ENCODE results near the gene HAX1. TPM values are rescaled to one million over a fixed set of nuclear protein-coding genes. Genes with fewer than 3 reads are reported as not detected.
"Not testable (repeated sequence)": the region's sequence is repeated elsewhere in the genome, so short reads cannot be mapped to it uniquely, and the experiment has no call there.

Gene HAX1
- total RNA-seq, 1 donor from 2014 or later: 270 TPM

GRCh38 chr1:154276797-154277196 is 4.4 kb downstream of the HAX1 start:
- DNase-seq (ENCODE audit: low spot score in 2 of 2): no peak
- H3K36me3 ChIP-seq: peaks cover 13 to 21% of the 10 kb centered on the region in 2 donors
- peaks cover 0 to 5% of the 10 kb centered on the region in 2 donors for H3K4me1 ChIP-seq
- H3K4me3 ChIP-seq: no peak overlapping the region
- no peaks in the 10 kb centered on the region for H3K27me3 ChIP-seq
- H3K9me3 ChIP-seq: no peaks in the 10 kb centered on the region
- no peak overlapping the region for H3K27ac ChIP-seq
- TF ChIP-seq CTCF (IDR thresholded peaks at IDR 0.05): peak in 1 of 3 experiments; percentile 11
- intact Hi-C loops (cut with DNase I): no loop called here

DNA sequence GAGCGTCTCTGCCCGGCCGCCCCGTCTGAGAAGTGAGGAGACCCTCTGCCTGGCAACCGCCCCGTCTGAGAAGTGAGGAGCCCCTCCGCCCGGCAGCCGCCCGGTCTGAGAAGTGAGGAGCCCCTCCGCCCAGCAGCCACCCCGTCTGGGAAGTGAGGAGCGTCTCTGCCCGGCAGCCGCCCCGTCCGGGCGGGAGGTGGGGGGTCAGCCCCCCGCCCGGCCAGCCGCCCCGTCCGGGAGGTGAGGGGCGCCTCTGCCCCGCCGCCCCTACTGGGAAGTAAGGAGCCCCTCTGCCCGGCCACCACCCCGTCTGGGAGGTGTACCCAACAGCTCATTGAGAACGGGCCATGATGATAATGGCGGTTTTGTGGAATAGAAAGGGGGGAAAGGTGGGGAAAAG is 15.2 kb downstream of the HAX1 start:
- H3K27ac ChIP-seq; H3K9me3 ChIP-seq; H3K36me3 ChIP-seq; intact Hi-C loops (cut with DNase I); DNase-seq (ENCODE audit: low spot score in 2 of 2); H3K4me3 ChIP-seq; H3K27me3 ChIP-seq; H3K4me1 ChIP-seq: not testable (repeated sequence)

- H3K27ac ChIP-seq: no peak overlapping the region
- no peaks in the 10 kb centered on the region for H3K27me3 ChIP-seq
- no peak overlapping the region for H3K4me3 ChIP-seq
- no peaks in the 10 kb centered on the region for H3K9me3 ChIP-seq
- TF ChIP-seq CTCF (IDR thresholded peaks at IDR 0.05): no peak
- H3K36me3 ChIP-seq: no peaks in the 10 kb centered on the region
- intact Hi-C loops (cut with DNase I): no loop called here
- no peaks in the 10 kb centered on the region for H3K4me1 ChIP-seq
- DNase-seq (ENCODE audit: low spot score in 2 of 2): no peak
These were observed 16.2 kb downstream of the HAX1 start for GRCh38 chr1:154288661-154289060.

- TF ChIP-seq CTCF (IDR thresholded peaks at IDR 0.05): no peak
These were observed 18.5 kb downstream of the HAX1 start for GRCh38 chr1:154290921-154291320.

GRCh38 chr1:154295408-154296235 is 23.2 kb downstream of the HAX1 start:
- intact Hi-C loops (cut with DNase I): no loop called here
- Histone ChIP-seq H3K4me3 (no peak overlapping the region), H3K36me3 (no peaks in the 10 kb centered on the region), H3K27me3 (no peaks in the 10 kb centered on the region), H3K9me3 (peaks cover 16 to 26% of the 10 kb centered on the region in 2 donors), H3K27ac (no peak overlapping the region), H3K4me1 (no peaks in the 10 kb centered on the region)
- no peak for TF ChIP-seq CTCF (IDR thresholded peaks at IDR 0.05)
- DNase-seq (ENCODE audit: low spot score in 2 of 2): no peak

More at GRCh38 chr1:154290921-154291320, 18.5 kb downstream of the HAX1 start:
- intact Hi-C loops (cut with DNase I): no loop called here
- DNase-seq (ENCODE audit: low spot score in 2 of 2): no peak
- no peaks in the 10 kb centered on the region for H3K27me3 ChIP-seq
- no peaks in the 10 kb centered on the region for H3K4me1 ChIP-seq
- no peaks in the 10 kb centered on the region for H3K36me3 ChIP-seq
- no peak overlapping the region for H3K4me3 ChIP-seq
- H3K9me3 ChIP-seq: peaks cover 12 to 17% of the 10 kb centered on the region in 2 donors
- H3K27ac ChIP-seq: no peak overlapping the region

GRCh38 chr1:154301582-154301981 is 29.2 kb downstream of the HAX1 start:
- no peak overlapping the region for H3K27ac ChIP-seq
- H3K36me3 ChIP-seq: no peaks in the 10 kb centered on the region
- no peak for TF ChIP-seq CTCF (IDR thresholded peaks at IDR 0.05)
- peaks cover 0 to 3% of the 10 kb centered on the region in 2 donors for H3K9me3 ChIP-seq
- H3K4me3 ChIP-seq: no peak overlapping the region
- H3K27me3 ChIP-seq: no peaks in the 10 kb centered on the region
- no peaks in the 10 kb centered on the region for H3K4me1 ChIP-seq
- intact Hi-C loops (cut with DNase I): no loop called here
- DNase-seq (ENCODE audit: low spot score in 2 of 2): no peak

All from ascending aorta (tissue), 2 donors.